GM18502 (cell line): ENCODE results near the gene PGP.

Experiments
- ATAC-seq: cut with Tn5 transposase; IDR thresholded peaks from one replicate; pipeline ENCODE4 v1.9.1; 2021; ENCODE audit warnings: mild to moderate bottlenecking; ENCODE audit not compliant: unreplicated experiment, poor library complexity

Gene PGP

DNA sequence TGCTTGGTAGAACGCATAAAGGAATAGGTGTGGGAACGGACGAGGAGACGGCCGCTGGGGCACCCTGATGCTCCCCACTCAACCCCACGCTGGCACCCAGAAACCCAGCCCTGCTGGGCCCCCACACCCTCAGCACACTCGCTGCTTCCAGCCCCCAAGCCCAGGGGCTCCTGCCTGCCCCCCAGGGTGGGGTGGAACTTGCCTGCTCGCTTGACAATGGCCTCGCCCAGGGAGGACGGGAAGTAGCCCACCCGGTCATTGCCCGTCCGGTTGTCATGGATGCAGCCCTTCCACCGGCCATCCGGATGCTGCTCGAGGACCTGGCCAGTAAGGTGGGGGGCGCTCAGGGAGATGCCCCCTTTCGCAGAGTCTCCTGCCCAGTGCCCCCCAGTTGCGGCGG is 28.1 kb downstream of the PGP start:
- ATAC-seq: no peak

DNA sequence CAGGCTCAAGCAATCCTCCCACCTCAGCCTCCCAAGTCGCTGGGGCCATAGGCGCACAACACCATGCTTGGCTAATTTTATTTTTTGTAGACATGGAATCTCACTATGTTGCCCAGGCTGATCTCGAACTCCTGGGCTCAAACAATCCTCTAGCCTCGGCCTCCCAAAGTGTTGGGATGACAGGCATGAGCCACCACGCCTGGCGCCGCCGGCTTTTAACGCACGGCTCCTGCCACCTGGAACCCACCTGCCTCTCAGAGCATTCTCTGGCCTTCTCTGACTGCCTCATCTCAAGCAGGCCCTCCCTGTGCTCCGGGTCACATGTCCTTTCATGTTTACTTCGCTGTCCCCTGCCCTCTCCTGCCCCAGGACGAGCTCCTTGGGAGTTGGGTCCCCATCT is 28.6 kb downstream of the PGP start:
- no peak for ATAC-seq

DNA sequence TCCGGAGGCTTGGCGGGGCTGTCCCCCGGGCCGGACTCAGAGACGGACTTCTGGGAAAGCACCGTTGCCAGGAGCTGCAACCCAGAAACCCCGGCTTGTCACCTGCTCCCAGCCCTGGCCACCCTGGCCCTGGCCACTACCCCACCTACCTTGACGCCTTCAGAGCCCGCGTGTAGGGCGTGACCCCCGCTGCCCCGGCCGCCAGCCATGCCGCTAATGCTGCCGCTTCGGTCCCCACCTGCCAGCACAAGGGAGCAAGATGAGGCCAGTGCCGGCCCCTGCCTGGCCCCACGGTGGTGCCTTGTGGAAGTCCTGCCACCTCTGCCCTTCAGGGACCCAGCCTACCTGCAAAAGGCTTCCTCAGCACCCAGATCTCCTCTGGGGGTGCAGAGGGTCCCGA is 29.7 kb downstream of the PGP start:
- ATAC-seq: no peak

DNA sequence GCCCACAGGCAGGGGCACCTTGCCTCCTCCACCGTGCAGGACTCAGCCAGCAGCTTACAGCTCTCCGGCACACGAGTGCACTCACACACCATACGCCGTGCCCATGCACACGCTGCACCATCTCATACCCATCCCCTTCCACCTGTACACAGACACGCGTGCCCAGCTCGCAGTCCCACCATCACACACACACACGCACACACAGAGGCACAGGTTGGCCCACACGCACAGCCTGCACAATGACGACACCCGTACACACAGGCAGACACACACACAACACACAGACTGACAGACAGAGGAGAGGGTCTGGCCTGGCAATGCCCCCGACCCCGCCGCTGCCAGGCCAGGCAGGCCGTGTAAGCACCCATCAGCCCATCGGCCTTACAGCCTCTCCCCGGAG is 30.3 kb downstream of the PGP start:
- ATAC-seq: no peak

DNA sequence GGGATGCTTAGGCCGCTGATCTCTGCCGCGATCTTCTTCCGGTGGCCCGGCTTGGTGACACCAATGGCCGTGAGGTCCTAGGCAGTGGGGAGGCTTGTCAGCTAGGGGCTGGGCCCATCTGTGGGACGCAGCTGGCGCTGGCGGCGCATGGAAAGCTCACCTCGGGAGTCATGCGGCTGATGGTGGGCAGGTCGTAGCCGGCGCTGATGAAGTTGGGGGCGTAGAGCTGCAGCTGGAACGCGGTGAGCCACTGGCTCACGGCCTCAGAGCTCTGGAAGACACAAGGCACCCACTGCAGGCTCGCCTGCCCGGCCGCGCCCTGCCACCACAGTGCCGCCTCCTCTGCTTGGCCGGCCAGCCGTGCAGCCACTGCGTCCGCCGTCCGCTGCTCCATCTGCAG is 31.0 kb downstream of the PGP start:
- no peak for ATAC-seq

DNA sequence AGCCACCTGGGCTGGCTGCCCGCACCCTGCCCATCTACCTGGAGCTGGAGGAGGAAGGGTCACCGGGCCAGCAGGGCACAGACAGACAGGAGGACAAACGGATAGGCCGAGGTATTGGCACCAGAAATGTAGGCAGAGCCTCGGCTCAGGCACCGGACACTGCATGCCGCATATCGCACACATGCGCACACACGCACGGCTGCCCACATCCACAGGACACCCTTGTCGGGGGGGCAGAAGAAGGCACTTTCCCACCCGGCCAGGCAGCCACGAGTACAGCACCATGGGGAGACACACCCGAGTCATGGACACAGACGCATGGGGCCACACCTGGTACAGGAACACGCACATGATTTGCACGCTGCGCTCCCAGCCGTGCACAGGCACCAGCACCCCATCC is 32.7 kb downstream of the PGP start:
- ATAC-seq: no peak

DNA sequence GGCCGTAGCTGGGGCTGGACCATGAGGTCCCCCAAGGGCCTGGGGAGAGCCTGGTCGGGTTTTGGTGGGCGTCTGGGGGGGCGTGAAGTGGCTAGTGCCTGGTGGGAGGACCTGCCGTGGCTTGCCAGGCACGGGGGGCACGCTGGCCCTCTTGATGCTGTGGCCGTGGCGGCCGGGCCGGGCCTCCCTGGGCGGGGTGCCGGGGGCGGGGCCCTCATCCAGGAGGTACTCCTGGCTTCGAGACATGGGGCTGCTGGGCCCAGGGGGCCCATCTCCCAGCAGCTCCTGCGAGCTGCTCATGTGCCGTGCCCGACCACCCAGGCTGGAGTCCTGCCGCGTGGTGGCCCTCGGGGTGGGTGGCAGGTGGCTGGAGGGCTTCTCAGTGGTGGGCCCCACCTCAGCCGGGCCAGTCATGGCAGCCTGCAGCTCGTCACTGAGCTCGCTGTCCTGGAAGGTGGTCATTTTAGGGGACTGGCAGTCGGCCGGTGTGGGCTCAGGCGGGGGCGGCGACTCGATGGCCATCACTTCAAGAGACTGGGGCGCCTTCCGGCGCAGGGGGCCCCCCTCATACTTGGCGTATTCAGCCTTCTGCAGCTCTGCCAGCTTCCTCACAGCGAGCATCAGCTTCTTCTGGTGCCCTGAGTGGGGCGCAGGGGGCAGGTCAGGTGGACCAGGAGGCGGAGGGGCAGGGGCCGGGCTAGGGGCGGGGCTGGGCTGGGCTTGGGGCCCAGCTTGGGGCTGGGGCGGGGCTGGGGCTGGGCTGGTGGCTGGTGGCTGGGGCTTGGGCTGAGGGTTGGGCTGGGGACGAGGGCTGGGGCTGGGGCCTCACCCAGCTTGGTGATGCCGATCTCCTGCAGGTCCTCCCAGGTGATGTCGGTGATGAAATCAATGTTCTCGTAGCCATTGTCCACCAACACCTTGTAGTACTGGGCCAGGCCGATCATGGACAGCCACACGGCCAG is 33.4 kb downstream of the PGP start:
- no peak for ATAC-seq

DNA sequence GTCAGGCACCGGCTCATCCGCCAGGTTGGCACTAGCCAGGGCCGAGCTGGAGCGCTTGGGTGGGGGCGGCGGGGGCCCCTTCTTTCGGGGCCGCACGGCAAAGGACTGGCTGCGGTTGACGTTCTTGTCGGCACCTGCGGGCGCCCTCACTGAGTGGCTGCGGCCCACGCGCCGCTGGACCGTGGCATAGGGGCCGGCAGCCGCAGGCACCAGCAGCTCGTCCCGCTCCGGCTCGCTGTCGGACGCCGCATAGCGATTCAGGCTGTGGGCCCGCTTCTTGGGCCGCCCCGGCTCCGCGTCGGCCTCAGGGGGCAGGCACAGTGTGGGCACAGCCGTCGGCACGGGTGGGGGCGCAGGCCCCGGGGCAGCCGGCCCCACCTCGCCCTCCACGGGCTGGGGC is 34.2 kb downstream of the PGP start:
- no peak for ATAC-seq

DNA sequence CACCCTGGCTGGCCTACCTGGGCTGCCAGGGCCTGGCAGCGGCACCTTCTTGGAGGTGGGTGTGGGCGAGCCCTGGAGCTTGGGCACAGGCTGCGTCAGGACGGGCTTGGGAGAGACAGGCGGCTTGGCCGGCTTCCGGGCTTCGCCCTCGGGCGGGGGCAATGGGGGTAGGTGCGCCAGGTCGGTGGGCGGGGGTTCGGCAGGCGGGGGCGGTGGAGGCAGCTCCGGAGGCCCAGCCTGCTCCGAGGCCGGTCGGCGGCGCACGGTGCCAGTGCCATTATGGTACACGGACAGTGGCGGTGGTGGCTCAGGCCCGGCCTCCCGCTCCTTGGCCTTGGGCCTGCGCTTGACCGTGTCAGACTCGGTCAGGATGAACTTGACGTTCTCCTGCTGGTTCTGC is 35.1 kb downstream of the PGP start:
- no peak for ATAC-seq

DNA sequence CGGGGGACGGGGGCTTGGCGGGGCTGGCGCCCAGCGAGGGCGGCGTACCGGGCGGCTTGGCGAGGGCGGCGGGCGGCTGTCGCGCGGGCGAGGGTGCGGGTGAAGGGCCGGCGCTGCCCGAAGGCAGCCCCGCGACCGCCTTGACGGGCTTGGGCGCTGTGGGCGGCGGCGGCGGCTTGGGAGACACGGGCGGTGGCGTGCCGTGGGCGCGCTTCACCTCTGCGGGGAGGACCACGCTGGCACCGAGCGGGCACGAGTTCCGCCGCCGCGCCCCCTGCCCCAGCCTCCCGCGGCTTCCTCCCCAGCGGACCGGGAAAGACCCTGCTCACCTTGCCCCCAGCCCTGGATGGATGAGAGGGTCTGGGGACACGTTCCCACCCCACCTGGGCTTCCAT is 35.5 kb downstream of the PGP start:
- ATAC-seq: no peak

DNA sequence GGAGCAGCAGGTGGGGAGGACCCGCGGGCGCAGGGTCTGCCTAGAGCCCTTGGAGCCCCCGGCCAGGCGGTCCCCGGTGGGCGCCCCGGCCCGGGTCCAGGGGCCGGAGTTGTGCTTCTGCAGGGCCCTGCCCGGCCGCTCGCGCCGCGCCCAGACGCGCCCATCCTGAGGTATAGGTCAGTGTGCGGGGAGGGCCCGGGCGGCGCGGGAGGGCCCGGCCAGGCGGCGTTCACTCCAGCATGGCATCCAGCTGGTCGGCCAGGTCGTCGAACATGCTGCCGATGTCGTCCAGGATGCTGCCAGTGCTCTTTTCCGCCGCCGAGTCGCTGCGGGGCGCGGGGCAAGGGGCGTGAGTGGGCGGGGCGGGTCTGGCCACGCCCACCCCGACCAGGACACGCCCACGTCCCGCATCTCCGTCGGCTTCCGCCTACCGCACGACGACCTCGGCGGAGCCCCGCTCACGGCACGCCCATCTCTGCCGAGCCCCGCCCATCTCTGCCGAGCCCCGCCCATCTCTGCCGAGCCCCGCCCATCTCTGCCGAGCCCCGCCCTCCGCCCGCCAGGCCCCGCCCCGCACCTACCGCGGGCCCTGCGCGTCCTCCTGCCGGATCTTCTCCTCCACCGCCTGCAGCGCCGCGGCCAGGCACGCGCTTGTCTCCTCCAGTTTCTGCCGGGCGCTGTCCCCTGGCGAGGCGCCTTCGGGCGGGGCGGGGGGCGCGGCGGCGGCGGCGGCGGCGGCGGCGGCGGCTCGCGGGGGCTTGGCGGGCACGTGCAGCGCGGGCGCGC is 36.1 kb downstream of the PGP start:
- no peak for ATAC-seq

DNA sequence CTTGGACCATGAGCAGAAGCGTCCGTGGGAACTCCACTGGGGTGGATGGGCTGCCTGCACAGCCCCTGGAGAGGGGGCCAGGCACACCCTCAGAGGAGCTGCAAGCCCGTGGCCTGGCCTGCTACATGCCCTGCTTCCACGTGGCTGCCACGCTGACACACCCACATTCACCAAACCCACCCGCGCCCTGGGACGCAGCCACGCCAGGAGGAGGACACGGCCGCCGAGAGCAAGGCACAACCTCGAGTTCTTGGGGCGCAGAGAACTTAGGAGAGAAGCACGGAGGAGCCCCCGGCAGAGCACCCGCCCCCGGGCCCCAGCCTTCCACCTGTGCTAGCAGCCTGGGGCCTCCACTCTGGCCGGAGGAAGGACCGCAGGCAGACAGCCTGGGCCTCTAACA is 37.1 kb downstream of the PGP start:
- ATAC-seq: no peak

DNA sequence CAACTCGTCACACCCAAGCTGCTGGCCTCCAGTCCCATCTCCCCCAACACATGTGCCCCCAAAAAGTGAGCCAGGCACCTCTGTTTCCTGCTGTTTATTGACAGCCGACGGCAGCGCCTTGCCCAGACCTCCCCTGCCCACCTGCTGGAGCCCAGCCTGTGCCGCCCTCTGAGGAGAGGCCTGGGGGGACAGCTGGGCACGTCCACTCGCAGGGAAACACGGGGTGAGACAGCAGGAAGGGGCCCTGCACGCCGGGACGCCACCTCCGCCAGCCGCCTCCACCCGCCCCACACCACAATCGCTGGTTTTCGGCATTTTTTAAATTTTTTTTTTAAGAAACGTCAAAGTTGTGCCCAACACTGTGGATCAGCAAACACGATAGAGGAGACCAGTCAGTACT is 37.5 kb downstream of the PGP start:
- ATAC-seq: no peak

DNA sequence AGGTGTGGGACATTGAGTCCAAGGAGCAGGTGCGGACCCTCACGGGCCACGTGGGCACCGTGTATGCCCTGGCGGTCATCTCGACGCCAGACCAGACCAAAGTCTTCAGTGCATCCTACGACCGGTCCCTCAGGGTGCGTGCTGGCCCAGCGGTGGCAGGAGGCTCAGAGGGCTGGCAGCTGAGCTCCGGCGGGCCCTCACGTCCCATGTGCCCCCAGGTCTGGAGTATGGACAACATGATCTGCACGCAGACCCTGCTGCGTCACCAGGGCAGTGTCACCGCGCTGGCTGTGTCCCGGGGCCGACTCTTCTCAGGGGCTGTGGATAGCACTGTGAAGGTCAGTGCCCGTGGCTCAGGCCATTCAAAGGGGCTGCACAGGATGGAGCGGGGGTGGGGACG is 38.6 kb downstream of the PGP start:
- ATAC-seq: no peak

DNA sequence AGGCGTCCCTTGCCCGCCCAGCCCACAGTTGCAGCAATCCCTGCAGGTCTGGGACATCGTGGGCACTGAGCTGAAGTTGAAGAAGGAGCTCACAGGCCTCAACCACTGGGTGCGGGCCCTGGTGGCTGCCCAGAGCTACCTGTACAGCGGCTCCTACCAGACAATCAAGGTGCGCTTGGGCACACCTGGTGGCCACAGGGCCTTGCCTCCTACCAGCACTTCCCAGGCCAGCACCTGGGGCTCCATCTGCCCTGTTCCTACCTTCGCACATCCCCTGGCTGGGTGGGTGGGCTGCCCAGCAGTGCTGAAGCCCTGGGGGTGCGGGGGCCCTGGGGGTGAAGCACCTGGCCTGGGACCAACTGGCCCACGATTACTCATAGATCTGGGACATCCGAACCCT is 39.2 kb downstream of the PGP start:
- ATAC-seq: no peak

DNA sequence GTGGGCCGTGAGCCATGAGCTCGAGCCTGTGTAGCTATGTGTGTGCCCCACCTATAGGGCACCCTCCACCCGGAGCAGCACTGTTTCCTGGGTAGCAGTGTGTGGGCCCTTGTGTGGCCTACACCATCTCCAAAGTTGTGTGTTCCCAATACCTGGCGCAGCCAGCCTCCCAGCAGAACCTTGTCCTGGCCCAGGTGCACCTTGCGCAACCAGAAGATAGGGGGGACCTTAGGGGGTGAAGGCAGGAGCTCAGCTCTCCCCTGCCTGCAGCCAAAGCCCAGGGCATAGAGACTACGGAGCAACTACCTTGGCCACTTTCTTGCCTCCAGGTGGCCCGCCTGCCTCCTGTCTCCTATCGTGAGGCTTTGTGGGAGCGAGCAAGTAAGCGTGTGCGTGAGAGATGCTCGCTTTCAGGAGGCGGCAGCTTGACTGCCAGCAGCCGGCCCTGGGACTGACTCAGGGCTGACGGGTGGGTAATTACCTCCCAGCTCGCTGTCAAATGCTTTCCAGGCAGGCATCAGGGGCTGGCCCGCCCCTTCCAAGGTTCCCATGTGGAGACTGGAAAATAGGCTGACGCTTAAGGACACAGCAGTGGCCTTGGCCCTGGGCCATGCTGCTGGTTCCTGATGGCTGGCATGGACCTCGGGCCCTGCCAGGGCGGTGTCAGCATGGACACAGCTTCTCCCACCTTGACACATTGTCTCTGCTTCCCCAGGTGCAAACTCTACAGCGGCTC is 40.1 kb downstream of the PGP start:
- no peak for ATAC-seq

DNA sequence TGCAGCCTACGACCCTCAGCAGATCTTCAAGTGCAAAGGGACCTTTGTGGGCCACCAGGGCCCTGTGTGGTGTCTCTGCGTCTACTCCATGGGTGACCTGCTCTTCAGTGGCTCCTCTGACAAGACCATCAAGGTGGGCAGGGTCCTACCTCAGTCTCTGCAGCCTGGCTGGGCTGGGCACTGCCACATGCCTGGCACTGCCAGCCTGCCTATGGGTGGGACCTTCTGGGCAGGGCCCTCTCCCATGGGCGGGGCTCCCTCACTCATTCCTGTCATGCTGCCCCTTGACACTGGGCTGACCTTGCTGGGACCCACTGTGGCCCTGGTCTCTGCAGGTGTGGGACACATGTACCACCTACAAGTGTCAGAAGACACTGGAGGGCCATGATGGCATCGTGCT is 40.7 kb downstream of the PGP start:
- no peak for ATAC-seq

DNA sequence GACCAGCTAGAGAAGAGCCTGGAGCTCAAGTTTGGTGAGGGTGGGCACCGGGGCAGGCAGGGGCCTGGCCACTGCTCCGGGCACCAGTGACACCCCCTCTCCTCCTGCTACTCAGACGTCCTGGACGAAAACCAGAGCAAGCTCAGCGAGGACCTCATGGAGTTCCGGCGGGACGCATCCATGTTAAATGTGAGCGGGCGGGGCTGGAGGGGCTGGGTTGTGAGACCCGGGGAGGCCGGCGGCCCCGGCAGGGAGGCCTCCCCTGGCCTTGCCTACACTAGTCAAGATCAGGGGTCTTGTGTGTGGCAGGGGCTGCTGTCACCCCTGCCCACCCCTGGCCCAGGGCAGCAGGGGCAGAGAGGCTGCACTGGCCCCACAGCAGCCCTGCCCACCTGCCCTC is 41.3 kb downstream of the PGP start:
- no peak for ATAC-seq

DNA sequence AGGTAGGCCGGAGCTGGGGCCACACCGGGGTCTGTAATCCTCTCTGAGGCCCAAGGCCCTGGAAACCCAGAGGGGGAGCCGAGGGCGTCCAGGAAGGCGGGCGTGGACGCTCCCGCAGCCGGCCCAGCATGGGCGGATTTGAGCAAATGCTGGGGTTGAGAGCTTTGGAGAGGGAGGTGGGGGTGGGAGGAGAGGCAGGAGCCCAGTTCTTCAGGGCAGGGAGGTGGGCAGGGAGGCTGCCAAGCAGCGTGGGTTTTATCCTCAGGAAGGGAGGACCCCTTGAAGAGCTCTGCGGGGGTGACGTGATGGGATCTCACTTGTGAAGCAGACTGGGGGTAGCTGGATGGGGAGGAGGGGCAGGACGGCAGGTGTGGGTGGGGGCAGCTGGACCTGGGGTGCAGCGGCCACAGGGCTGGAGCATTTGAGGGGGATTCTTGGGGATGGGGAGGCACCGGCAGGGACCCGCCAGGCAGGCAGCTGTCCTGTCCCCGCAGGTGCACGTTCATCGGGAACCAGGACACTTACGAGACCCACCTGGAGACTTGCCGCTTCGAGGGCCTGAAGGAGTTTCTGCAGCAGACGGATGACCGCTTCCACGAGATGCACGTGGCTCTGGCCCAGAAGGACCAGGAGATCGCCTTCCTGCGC is 41.8 kb downstream of the PGP start:
- ATAC-seq: no peak

DNA sequence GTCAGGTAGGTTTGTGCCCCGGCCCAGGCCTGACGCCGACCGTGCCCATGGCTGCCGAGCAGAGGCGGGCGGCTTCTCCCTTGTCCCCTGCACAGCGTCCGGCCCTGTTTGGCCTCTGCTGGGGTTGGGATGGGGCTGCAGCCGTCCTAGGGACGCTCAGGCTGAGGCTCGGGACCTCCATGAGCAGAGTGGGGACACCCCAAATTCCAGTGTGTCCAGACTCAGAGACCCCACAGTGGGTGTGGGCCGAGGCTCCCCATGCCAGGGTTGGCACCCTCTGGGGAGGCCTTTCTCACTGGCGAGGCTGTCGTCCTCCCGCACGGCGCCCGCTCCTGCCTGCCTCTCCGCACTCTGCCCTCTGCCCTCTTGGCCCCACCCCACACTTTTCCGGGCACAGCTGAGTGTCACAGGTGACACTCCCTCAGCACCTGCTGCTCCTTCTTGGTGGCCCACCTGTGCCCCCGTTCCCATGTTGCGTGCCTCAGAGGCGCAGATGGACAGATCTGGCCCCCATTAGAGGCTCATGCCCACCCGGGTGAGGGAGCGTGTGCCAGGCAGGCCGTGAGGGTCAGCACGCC is 43.0 kb downstream of the PGP start:
- ATAC-seq: no peak
